Measurements from ENCODE around the gene SMIM32.

DNA sequence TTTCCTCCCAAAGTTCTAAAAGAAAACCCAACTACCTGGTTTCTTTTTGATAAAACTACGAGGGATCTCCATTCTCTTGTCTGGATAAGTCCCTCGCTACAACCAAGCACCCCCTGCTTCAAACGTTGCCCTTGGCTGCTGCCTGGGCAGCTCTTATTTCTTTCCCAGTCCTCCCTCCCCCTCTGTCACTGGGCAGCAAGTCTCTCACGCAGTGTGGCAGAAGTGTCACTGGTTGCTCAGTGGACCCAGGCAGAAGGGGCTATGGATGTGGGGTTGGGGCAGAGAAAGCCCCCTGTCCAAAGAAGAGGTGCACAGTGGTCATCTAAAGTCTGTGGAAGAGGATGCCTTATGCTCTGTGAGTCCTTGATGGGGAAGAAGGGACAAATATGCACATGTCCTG, 7.2 kb upstream of the SMIM32 start:
- TF ChIP-seq, protein P1, sequence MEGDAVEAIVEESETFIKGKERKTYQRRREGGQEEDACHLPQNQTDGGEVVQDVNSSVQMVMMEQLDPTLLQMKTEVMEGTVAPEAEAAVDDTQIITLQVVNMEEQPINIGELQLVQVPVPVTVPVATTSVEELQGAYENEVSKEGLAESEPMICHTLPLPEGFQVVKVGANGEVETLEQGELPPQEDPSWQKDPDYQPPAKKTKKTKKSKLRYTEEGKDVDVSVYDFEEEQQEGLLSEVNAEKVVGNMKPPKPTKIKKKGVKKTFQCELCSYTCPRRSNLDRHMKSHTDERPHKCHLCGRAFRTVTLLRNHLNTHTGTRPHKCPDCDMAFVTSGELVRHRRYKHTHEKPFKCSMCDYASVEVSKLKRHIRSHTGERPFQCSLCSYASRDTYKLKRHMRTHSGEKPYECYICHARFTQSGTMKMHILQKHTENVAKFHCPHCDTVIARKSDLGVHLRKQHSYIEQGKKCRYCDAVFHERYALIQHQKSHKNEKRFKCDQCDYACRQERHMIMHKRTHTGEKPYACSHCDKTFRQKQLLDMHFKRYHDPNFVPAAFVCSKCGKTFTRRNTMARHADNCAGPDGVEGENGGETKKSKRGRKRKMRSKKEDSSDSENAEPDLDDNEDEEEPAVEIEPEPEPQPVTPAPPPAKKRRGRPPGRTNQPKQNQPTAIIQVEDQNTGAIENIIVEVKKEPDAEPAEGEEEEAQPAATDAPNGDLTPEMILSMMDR (IDR thresholded peaks at IDR 0.05 in 8 of 11, conservative IDR thresholded peaks at IDR 0.05 in 3 of 11): no peak
- TF ChIP-seq POLR2AphosphoS5 (IDR thresholded peaks at IDR 0.05): no peak

Measured in spleen (tissue), 7 donors.